ENCODE results near the gene PRKCE. TPM values are rescaled to one million over a fixed set of nuclear protein-coding genes. Genes with fewer than 3 reads are reported as not detected.

PRKCE gene
- total and polyA plus RNA-seq, 4 donors: 2.5 to 38.6 (median 5.8) TPM

GRCh38 chr2:45993476-45993991 is 342.1 kb downstream of the PRKCE start:
- no peaks in the 10 kb centered on the region for H3K9me3 ChIP-seq (ENCODE audit: control insufficient read depth in 4 of 4, low read length in 3 of 4)
- H3K27ac ChIP-seq (ENCODE audit: low read depth in 1 of 2, low read length in 2 of 2): peak overlapping the region; percentile 83 to 87
- TF ChIP-seq FOXA1 (IDR thresholded peaks at IDR 0.05) (no peak), HNF4G (IDR thresholded peaks at IDR 0.05) (no peak), HNF4A (conservative IDR thresholded peaks at IDR 0.05) (peak; percentile 43 to 72), FOXA2 (IDR thresholded peaks at IDR 0.05) (peak; percentile 6), SP1 (IDR thresholded peaks at IDR 0.05) (no peak), EGR1 (IDR thresholded peaks at IDR 0.05; ENCODE audit: low read depth in 2 of 2) (no peak), RXRA (IDR thresholded peaks at IDR 0.05) (peak in 1 of 2 donors; percentile 79), RAD21 (IDR thresholded peaks at IDR 0.05) (peak; percentile 85 to 93), NR2F2 (IDR thresholded peaks at IDR 0.05) (no peak), TAF1 (conservative IDR thresholded peaks at IDR 0.05) (peak; percentile 40), REST (IDR thresholded peaks at IDR 0.05) (no peak), GABPA (IDR thresholded peaks at IDR 0.05 in 1 of 2, conservative IDR thresholded peaks at IDR 0.05 in 1 of 2) (no peak), YY1 (IDR thresholded peaks at IDR 0.05) (no peak), JUND (IDR thresholded peaks at IDR 0.05) (peak in 1 of 2 donors; percentile 49)
- TF ChIP-seq, protein P1, sequence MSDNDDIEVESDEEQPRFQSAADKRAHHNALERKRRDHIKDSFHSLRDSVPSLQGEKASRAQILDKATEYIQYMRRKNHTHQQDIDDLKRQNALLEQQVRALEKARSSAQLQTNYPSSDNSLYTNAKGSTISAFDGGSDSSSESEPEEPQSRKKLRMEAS (IDR thresholded peaks at IDR 0.05): peak; percentile 53
- TF ChIP-seq, protein P2, sequence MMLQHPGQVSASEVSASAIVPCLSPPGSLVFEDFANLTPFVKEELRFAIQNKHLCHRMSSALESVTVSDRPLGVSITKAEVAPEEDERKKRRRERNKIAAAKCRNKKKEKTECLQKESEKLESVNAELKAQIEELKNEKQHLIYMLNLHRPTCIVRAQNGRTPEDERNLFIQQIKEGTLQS (IDR thresholded peaks at IDR 0.05): peak; percentile 91
- TF ChIP-seq, protein P3, sequence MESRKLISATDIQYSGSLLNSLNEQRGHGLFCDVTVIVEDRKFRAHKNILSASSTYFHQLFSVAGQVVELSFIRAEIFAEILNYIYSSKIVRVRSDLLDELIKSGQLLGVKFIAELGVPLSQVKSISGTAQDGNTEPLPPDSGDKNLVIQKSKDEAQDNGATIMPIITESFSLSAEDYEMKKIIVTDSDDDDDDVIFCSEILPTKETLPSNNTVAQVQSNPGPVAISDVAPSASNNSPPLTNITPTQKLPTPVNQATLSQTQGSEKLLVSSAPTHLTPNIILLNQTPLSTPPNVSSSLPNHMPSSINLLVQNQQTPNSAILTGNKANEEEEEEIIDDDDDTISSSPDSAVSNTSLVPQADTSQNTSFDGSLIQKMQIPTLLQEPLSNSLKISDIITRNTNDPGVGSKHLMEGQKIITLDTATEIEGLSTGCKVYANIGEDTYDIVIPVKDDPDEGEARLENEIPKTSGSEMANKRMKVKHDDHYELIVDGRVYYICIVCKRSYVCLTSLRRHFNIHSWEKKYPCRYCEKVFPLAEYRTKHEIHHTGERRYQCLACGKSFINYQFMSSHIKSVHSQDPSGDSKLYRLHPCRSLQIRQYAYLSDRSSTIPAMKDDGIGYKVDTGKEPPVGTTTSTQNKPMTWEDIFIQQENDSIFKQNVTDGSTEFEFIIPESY (IDR thresholded peaks at IDR 0.05): no peak
- TF ChIP-seq, protein P4, sequence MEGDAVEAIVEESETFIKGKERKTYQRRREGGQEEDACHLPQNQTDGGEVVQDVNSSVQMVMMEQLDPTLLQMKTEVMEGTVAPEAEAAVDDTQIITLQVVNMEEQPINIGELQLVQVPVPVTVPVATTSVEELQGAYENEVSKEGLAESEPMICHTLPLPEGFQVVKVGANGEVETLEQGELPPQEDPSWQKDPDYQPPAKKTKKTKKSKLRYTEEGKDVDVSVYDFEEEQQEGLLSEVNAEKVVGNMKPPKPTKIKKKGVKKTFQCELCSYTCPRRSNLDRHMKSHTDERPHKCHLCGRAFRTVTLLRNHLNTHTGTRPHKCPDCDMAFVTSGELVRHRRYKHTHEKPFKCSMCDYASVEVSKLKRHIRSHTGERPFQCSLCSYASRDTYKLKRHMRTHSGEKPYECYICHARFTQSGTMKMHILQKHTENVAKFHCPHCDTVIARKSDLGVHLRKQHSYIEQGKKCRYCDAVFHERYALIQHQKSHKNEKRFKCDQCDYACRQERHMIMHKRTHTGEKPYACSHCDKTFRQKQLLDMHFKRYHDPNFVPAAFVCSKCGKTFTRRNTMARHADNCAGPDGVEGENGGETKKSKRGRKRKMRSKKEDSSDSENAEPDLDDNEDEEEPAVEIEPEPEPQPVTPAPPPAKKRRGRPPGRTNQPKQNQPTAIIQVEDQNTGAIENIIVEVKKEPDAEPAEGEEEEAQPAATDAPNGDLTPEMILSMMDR (IDR thresholded peaks at IDR 0.05; ENCODE audit: low read depth, low read length, missing input control): peak; percentile 82
- no peak overlapping the region for H3K4me3 ChIP-seq (ENCODE audit: low read depth in 1 of 3, low read length in 3 of 3)
- no peak overlapping the region for H3K9ac ChIP-seq (ENCODE audit: low read depth in 1 of 2, low read length in 2 of 2)
- 21% methylated on average over 6 of the region's 6 CpGs for WGBS
- no peaks in the 10 kb centered on the region for H3K27me3 ChIP-seq (ENCODE audit: control insufficient read depth in 4 of 4, insufficient read depth in 4 of 4, low read length in 3 of 4)
- H3K36me3 ChIP-seq (ENCODE audit: control insufficient read depth in 4 of 4, insufficient read depth in 3 of 4, low read depth in 1 of 4, low read length in 3 of 4): no peaks in the 10 kb centered on the region
- peak; percentile 50 for DNase-seq (ENCODE audit: low spot score)
- H3K4me1 ChIP-seq (ENCODE audit: control insufficient read depth in 4 of 4, insufficient read depth in 4 of 4, low read length in 3 of 4): peaks cover 9 to 47% (median 40%) of the 10 kb centered on the region in 4 donors

All from liver (tissue), 9 donors.